GM19397 (cell line): Measurements from ENCODE around the gene SGIP1.

Source experiments
- ATAC-seq: cut with Tn5 transposase; IDR thresholded peaks from one replicate; pipeline ENCODE4 v1.9.1; 2021; ENCODE audit warnings: mild to moderate bottlenecking, moderate library complexity; ENCODE audit not compliant: unreplicated experiment

SGIP1 gene

GRCh38 chr1:66521721-66522365, 12.1 kb upstream of the SGIP1 start:
- no peak for ATAC-seq

GRCh38 chr1:66523562-66523961, 10.4 kb upstream of the SGIP1 start:
- ATAC-seq = no peak

GRCh38 chr1:66525086-66525485, 8.9 kb upstream of the SGIP1 start:
- ATAC-seq = no peak

GRCh38 chr1:66526036-66526435, 7.9 kb upstream of the SGIP1 start:
- ATAC-seq = no peak

- no peak for ATAC-seq
These were observed 7.0 kb upstream of the SGIP1 start for GRCh38 chr1:66526991-66527390.

- no peak for ATAC-seq
These were observed 6.3 kb upstream of the SGIP1 start for GRCh38 chr1:66527686-66528085.

GRCh38 chr1:66528580-66528979, 5.4 kb upstream of the SGIP1 start:
- no peak for ATAC-seq

- no peak for ATAC-seq
These were observed 1.7 kb upstream of the SGIP1 start for GRCh38 chr1:66532214-66532613.

GRCh38 chr1:66532798-66533783, 862 bp upstream of the SGIP1 start:
- ATAC-seq = no peak

- ATAC-seq = no peak
These were observed 1.1 kb downstream of the SGIP1 start for GRCh38 chr1:66535061-66535460.

- no peak for ATAC-seq
These were observed 1.9 kb downstream of the SGIP1 start for GRCh38 chr1:66535853-66536252.

- ATAC-seq = no peak
These were observed 3.8 kb downstream of the SGIP1 start for GRCh38 chr1:66537718-66538117.

- ATAC-seq = no peak
These were observed 5.5 kb downstream of the SGIP1 start for GRCh38 chr1:66539491-66539890.

- no peak for ATAC-seq
These were observed 6.6 kb downstream of the SGIP1 start for GRCh38 chr1:66540434-66541032.

GRCh38 chr1:66542314-66542713, 8.4 kb downstream of the SGIP1 start:
- no peak for ATAC-seq

GRCh38 chr1:66542811-66543767, 9.1 kb downstream of the SGIP1 start:
- no peak for ATAC-seq

- ATAC-seq = no peak
These were observed 12.3 kb downstream of the SGIP1 start for GRCh38 chr1:66546047-66546810.

GRCh38 chr1:66549017-66549416, 15.1 kb downstream of the SGIP1 start:
- ATAC-seq = no peak

- ATAC-seq = no peak
These were observed 16.3 kb downstream of the SGIP1 start for GRCh38 chr1:66550243-66550642.

- ATAC-seq = no peak
These were observed 18.3 kb downstream of the SGIP1 start for GRCh38 chr1:66552287-66552686.
